ENCODE results near the gene RNASEH2B. TPM values are rescaled to one million over a fixed set of nuclear protein-coding genes. Genes with fewer than 3 reads are reported as not detected.

RNASEH2B gene
- polyA plus RNA-seq, 4 donors, result 19.7 to 43.1 (median 33.8) TPM

GRCh38 chr13:50950849-50951248, 41.3 kb downstream of the RNASEH2B start:
- no peak for FAIRE-seq
- no peak for DNase-seq

GRCh38 chr13:50951366-50951765, 41.8 kb downstream of the RNASEH2B start:
- Histone ChIP-seq H3K36me3 (ENCODE audit: control insufficient read depth in 3 of 3, insufficient read depth in 2 of 3, low read depth in 1 of 3, low read length in 3 of 3) (peaks cover 0 to 4% (median 3%) of the 10 kb centered on the region in 3 donors), H3K27ac (ENCODE audit: low read depth in 1 of 3, low read length in 2 of 3) (no peak overlapping the region), H3K27me3 (ENCODE audit: control insufficient read depth in 3 of 3, insufficient read depth in 3 of 3, low read length in 3 of 3) (no peaks in the 10 kb centered on the region), H3K4me1 (ENCODE audit: control insufficient read depth in 3 of 3, insufficient read depth in 2 of 3, low read depth in 1 of 3, low read length in 2 of 3) (no peaks in the 10 kb centered on the region), H3K9me3 (ENCODE audit: control insufficient read depth in 2 of 2, insufficient read depth in 1 of 2, low read depth in 1 of 2, low read length in 1 of 2) (no peaks in the 10 kb centered on the region), H3K4me3 (ENCODE audit: low read depth in 1 of 3, low read length in 3 of 3) (no peak overlapping the region)
- DNase-seq (no peak), FAIRE-seq (no peak)
- 70 to 93% (median 92%) methylated on average over 3 of the region's 3 CpGs for WGBS, 3 donors

More at GRCh38 chr13:50950849-50951248, 41.3 kb downstream of the RNASEH2B start:
- no peak overlapping the region for H3K27ac ChIP-seq (ENCODE audit: low read depth in 1 of 3, low read length in 2 of 3)
- no peaks in the 10 kb centered on the region for H3K9me3 ChIP-seq (ENCODE audit: control insufficient read depth in 2 of 2, insufficient read depth in 1 of 2, low read depth in 1 of 2, low read length in 1 of 2)
- peaks cover 0 to 4% (median 3%) of the 10 kb centered on the region in 3 donors for H3K36me3 ChIP-seq (ENCODE audit: control insufficient read depth in 3 of 3, insufficient read depth in 2 of 3, low read depth in 1 of 3, low read length in 3 of 3)
- H3K4me1 ChIP-seq (ENCODE audit: control insufficient read depth in 3 of 3, insufficient read depth in 2 of 3, low read depth in 1 of 3, low read length in 2 of 3), result no peaks in the 10 kb centered on the region
- no peak overlapping the region for H3K4me3 ChIP-seq (ENCODE audit: low read depth in 1 of 3, low read length in 3 of 3)
- no peaks in the 10 kb centered on the region for H3K27me3 ChIP-seq (ENCODE audit: control insufficient read depth in 3 of 3, insufficient read depth in 3 of 3, low read length in 3 of 3)
- 52 to 73% (median 66%) methylated on average over 3 of the region's 3 CpGs for WGBS, 3 donors

DNA sequence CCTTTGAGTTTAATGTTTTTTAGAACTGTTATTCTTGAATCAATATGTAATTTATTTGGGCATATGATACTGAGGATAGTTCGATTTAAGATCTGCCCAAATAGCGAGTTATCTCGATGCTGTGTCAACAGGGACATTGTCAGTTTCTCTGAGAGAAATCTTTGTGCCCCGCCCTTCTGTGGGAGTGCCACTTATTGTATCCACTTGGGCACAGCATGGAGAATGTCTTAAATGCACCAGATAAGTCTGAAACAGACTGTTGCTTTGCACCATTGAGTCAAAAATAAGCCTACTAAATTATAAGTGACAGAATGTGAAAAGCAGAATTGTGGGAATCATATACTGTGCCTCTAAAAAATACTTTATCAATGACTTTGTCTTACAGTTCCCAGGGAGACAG, 45.6 kb downstream of the RNASEH2B start:
- WGBS, 3 donors, result 44 to 70% (median 62%) methylated on average over 4 of the region's 4 CpGs
- no peak overlapping the region for H3K27ac ChIP-seq (ENCODE audit: low read depth in 1 of 3, low read length in 2 of 3)
- peaks cover 0 to 7% (median 4%) of the 10 kb centered on the region in 3 donors for H3K36me3 ChIP-seq (ENCODE audit: control insufficient read depth in 3 of 3, insufficient read depth in 2 of 3, low read depth in 1 of 3, low read length in 3 of 3)
- FAIRE-seq, result no peak
- H3K9me3 ChIP-seq (ENCODE audit: control insufficient read depth in 2 of 2, insufficient read depth in 1 of 2, low read depth in 1 of 2, low read length in 1 of 2), result no peaks in the 10 kb centered on the region
- no peaks in the 10 kb centered on the region for H3K4me1 ChIP-seq (ENCODE audit: control insufficient read depth in 3 of 3, insufficient read depth in 2 of 3, low read depth in 1 of 3, low read length in 2 of 3)
- H3K4me3 ChIP-seq (ENCODE audit: low read depth in 1 of 3, low read length in 3 of 3), result no peak overlapping the region
- DNase-seq, result peak in 1 of 2 donors; percentile 17
- H3K27me3 ChIP-seq (ENCODE audit: control insufficient read depth in 3 of 3, insufficient read depth in 3 of 3, low read length in 3 of 3), result no peaks in the 10 kb centered on the region

DNA sequence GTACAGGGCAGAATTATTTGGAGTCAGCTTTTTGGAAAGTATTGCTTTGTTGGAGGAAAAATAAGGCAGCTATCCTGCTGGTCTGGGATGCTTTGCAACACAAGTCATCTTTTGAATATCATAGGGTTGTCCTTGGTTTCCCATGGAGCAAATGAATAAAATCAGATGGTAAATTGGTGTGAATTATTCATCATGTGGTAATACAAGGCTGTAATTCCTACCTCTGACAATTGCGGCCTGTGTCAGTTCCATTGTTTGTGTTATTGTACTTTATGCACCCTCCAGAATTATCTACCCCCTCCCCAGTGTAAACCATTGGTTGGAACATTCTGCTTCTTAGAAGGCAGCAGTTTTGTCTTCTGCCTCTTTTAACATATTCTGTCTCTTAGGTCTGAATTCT, 46.2 kb downstream of the RNASEH2B start:
- DNase-seq (no peak), FAIRE-seq (no peak)
- Histone ChIP-seq H3K9me3 (ENCODE audit: control insufficient read depth in 2 of 2, insufficient read depth in 1 of 2, low read depth in 1 of 2, low read length in 1 of 2) (no peaks in the 10 kb centered on the region), H3K4me3 (ENCODE audit: low read depth in 1 of 3, low read length in 3 of 3) (no peak overlapping the region), H3K36me3 (ENCODE audit: control insufficient read depth in 3 of 3, insufficient read depth in 2 of 3, low read depth in 1 of 3, low read length in 3 of 3) (peaks cover 0 to 7% (median 4%) of the 10 kb centered on the region in 3 donors), H3K27me3 (ENCODE audit: control insufficient read depth in 3 of 3, insufficient read depth in 3 of 3, low read length in 3 of 3) (no peaks in the 10 kb centered on the region), H3K4me1 (ENCODE audit: control insufficient read depth in 3 of 3, insufficient read depth in 2 of 3, low read depth in 1 of 3, low read length in 2 of 3) (no peaks in the 10 kb centered on the region), H3K27ac (ENCODE audit: low read depth in 1 of 3, low read length in 2 of 3) (no peak overlapping the region)
- 89 to 97% (median 94%) methylated on average over 1 of the region's 1 CpG for WGBS, 3 donors

DNA sequence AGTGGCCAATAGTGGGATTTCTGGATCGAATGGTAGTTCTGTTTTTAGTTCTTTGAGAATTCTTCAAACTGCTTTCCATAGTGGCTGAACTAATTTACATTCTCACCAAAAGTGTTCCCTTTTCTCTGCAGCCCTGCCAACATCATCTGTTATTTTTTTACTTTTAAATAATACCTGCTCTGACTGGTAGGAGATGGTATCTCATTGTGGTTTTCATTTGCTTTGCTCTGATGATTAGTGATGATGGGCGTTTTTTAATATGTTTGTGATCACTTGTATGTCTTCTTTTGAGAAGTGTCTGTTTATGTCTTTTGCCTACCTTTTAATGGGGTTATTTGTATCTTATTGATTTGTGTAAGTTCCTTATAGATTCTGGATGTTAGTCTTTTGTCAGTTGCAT, 48.0 kb downstream of the RNASEH2B start:
- DNase-seq (no peak), FAIRE-seq (no peak)
- Histone ChIP-seq H3K9me3 (ENCODE audit: control insufficient read depth in 2 of 2, insufficient read depth in 1 of 2, low read depth in 1 of 2, low read length in 1 of 2) (no peaks in the 10 kb centered on the region), H3K36me3 (ENCODE audit: control insufficient read depth in 3 of 3, insufficient read depth in 2 of 3, low read depth in 1 of 3, low read length in 3 of 3) (peaks cover 0 to 9% (median 4%) of the 10 kb centered on the region in 3 donors), H3K4me1 (ENCODE audit: control insufficient read depth in 3 of 3, insufficient read depth in 2 of 3, low read depth in 1 of 3, low read length in 2 of 3) (no peaks in the 10 kb centered on the region), H3K27ac (ENCODE audit: low read depth in 1 of 3, low read length in 2 of 3) (no peak overlapping the region), H3K4me3 (ENCODE audit: low read depth in 1 of 3, low read length in 3 of 3) (no peak overlapping the region), H3K27me3 (ENCODE audit: control insufficient read depth in 3 of 3, insufficient read depth in 3 of 3, low read length in 3 of 3) (no peaks in the 10 kb centered on the region)
- 89 to 95% (median 92%) methylated on average over 2 of the region's 2 CpGs for WGBS, 3 donors

GRCh38 chr13:50969691-50970090, 60.1 kb downstream of the RNASEH2B start:
- no peak overlapping the region for H3K27ac ChIP-seq (ENCODE audit: low read depth in 1 of 3, low read length in 2 of 3)
- no peaks in the 10 kb centered on the region for H3K9me3 ChIP-seq (ENCODE audit: control insufficient read depth in 2 of 2, insufficient read depth in 1 of 2, low read depth in 1 of 2, low read length in 1 of 2)
- H3K4me3 ChIP-seq (ENCODE audit: low read depth in 1 of 3, low read length in 3 of 3), result no peak overlapping the region
- FAIRE-seq (no peak), DNase-seq (peak in 1 of 2 donors; percentile 47)
- 64 to 78% (median 77%) methylated on average over 11 of the region's 11 CpGs for WGBS, 3 donors
- no peaks in the 10 kb centered on the region for H3K27me3 ChIP-seq (ENCODE audit: control insufficient read depth in 3 of 3, insufficient read depth in 3 of 3, low read length in 3 of 3)
- H3K36me3 ChIP-seq (ENCODE audit: control insufficient read depth in 3 of 3, insufficient read depth in 2 of 3, low read depth in 1 of 3, low read length in 3 of 3), result peaks cover 0 to 9% (median 2%) of the 10 kb centered on the region in 3 donors
- no peaks in the 10 kb centered on the region for H3K4me1 ChIP-seq (ENCODE audit: control insufficient read depth in 3 of 3, insufficient read depth in 2 of 3, low read depth in 1 of 3, low read length in 2 of 3)

DNA sequence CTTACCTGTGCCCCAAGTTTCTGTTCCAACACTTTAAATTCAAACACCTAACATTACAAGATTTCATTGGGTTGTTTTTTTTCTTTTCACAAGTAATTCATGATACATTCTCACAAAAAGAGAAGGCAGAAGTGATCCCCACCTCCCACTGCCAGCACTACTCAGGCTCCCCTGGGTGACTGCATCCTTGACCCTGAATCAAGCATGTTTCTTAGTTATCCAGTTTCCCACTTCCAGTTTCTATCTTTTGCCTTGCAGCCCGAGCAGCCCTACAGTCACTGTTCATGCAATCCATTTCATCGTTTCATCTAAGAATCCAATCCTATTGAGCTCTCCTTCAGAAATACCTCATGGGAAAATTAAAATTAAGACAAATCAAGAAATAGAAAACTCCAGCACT, 61.4 kb downstream of the RNASEH2B start:
- Histone ChIP-seq H3K9me3 (ENCODE audit: control insufficient read depth in 2 of 2, insufficient read depth in 1 of 2, low read depth in 1 of 2, low read length in 1 of 2) (no peaks in the 10 kb centered on the region), H3K4me1 (ENCODE audit: control insufficient read depth in 3 of 3, insufficient read depth in 2 of 3, low read depth in 1 of 3, low read length in 2 of 3) (no peaks in the 10 kb centered on the region), H3K27me3 (ENCODE audit: control insufficient read depth in 3 of 3, insufficient read depth in 3 of 3, low read length in 3 of 3) (no peaks in the 10 kb centered on the region), H3K27ac (ENCODE audit: low read depth in 1 of 3, low read length in 2 of 3) (no peak overlapping the region), H3K36me3 (ENCODE audit: control insufficient read depth in 3 of 3, insufficient read depth in 2 of 3, low read depth in 1 of 3, low read length in 3 of 3) (peaks cover 0 to 13% (median 2%) of the 10 kb centered on the region in 3 donors), H3K4me3 (ENCODE audit: low read depth in 1 of 3, low read length in 3 of 3) (no peak overlapping the region)
- 92 to 95% (median 95%) methylated on average over 2 of the region's 2 CpGs for WGBS, 3 donors
- DNase-seq (no peak), FAIRE-seq (no peak)

DNA sequence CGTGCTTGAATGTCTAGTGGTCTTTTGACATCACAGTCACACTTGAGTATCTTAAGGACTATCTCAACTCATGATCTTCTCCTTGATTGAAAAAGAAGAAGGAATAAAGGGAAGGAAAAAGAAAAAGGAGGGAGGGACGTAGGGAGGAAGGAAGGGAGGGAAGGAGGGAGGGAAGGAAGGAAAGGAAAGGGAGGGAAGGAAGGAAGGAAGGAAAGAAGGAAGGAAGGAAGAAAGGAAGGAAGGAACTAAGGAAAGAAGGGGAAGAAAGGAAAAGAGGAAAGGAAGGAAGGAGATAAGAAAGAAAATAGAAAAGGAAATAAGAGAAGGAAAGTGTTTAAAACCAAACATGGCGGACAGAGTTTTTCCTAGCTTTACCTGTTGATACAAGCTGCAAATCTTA, 64.7 kb downstream of the RNASEH2B start:
- Histone ChIP-seq H3K27me3 (ENCODE audit: control insufficient read depth in 3 of 3, insufficient read depth in 3 of 3, low read length in 3 of 3) (no peaks in the 10 kb centered on the region), H3K4me3 (ENCODE audit: low read depth in 1 of 3, low read length in 3 of 3) (no peak overlapping the region), H3K9me3 (ENCODE audit: control insufficient read depth in 2 of 2, insufficient read depth in 1 of 2, low read depth in 1 of 2, low read length in 1 of 2) (no peaks in the 10 kb centered on the region), H3K4me1 (ENCODE audit: control insufficient read depth in 3 of 3, insufficient read depth in 2 of 3, low read depth in 1 of 3, low read length in 2 of 3) (peaks cover 0 to 6% (median 0%) of the 10 kb centered on the region in 3 donors), H3K36me3 (ENCODE audit: control insufficient read depth in 3 of 3, insufficient read depth in 2 of 3, low read depth in 1 of 3, low read length in 3 of 3) (peaks cover 0 to 13% (median 2%) of the 10 kb centered on the region in 3 donors), H3K27ac (ENCODE audit: low read depth in 1 of 3, low read length in 2 of 3) (no peak overlapping the region)
- DNase-seq (no peak), FAIRE-seq (no peak)
- WGBS, 3 donors, result 83 to 95% (median 94%) methylated on average over 3 of the region's 3 CpGs

- H3K27me3 ChIP-seq (ENCODE audit: control insufficient read depth in 3 of 3, insufficient read depth in 3 of 3, low read length in 3 of 3), result no peaks in the 10 kb centered on the region
- H3K4me3 ChIP-seq (ENCODE audit: low read depth in 1 of 3, low read length in 3 of 3), result no peak overlapping the region
- peaks cover 0 to 4% (median 0%) of the 10 kb centered on the region in 3 donors for H3K36me3 ChIP-seq (ENCODE audit: control insufficient read depth in 3 of 3, insufficient read depth in 2 of 3, low read depth in 1 of 3, low read length in 3 of 3)
- FAIRE-seq (no peak), DNase-seq (peak in 1 of 2 donors; percentile 56)
- no peaks in the 10 kb centered on the region for H3K9me3 ChIP-seq (ENCODE audit: control insufficient read depth in 2 of 2, insufficient read depth in 1 of 2, low read depth in 1 of 2, low read length in 1 of 2)
- no peak overlapping the region for H3K27ac ChIP-seq (ENCODE audit: low read depth in 1 of 3, low read length in 2 of 3)
- peaks cover 0 to 6% (median 0%) of the 10 kb centered on the region in 3 donors for H3K4me1 ChIP-seq (ENCODE audit: control insufficient read depth in 3 of 3, insufficient read depth in 2 of 3, low read depth in 1 of 3, low read length in 2 of 3)
Measured at GRCh38 chr13:50979187-50979586, 69.6 kb downstream of the RNASEH2B start.
